Measurements from ENCODE around the gene TAF11L6. TPM values are rescaled to one million over a fixed set of nuclear protein-coding genes. Genes with fewer than 3 reads are reported as not detected.
A peak's percentile ranks its signal among the peaks of the same experiment; 100 is the strongest.
"Not testable (repeated sequence)": the region's sequence is repeated elsewhere in the genome, so short reads cannot be mapped to it uniquely, and the experiment has no call there.

TAF11L6 gene
- total RNA-seq, 4 donors from 2014 or later: not detected

DNA sequence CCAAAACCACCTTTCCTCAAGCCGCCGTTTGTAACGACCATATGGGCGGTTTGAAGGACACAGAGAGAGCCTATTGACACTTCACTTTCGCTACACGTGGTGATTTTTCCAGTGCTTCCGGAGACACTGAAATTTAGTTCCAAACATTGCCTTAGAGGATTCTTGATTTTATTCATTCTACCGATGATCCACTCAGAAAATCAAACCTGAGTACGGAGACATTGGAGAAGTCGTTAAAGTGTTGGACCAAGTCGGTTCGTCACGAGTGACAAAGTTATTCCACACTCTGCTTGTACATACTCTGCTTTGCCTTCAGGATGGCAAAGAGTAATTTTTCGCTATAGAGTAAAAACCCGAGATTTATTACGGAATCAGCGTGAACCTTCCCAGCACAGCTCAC, 2.0 kb upstream of the TAF11L6 start:
- 90 to 92% methylated on average over 13 to 17 of the region's 17 CpGs for WGBS, 2 donors (ENCODE audit: low coverage in 1 of 2)
- peak; percentile 15 for DNase-seq
- H3K4me3 ChIP-seq; intact Hi-C loops (cut with DNase I; ENCODE audit: low total_unique reads); H3K27me3 ChIP-seq; H3K27ac ChIP-seq; H3K9me3 ChIP-seq; H3K4me1 ChIP-seq; H3K36me3 ChIP-seq; in situ Hi-C loops (cut with MboI; ENCODE audit: low pct_ligation_motif_present in 1 of 4, low pct_unique_long_range_greater_than_20kb in 1 of 4, low sequenced_read_pairs in 3 of 4): not testable (repeated sequence)

Small RNA genes lying within 50 kb of the gene (small RNA-seq; reads per million reads assigned to genes)
- gene AC106774.3: 0 reads per million in 4 donors

Other genes with a start within 250 kb of the TAF11L6 start
- not detected for gene TAF11L2, start 30.4 kb upstream of the TAF11L6 start, total RNA-seq
- not detected for gene TAF11L3, start 10.3 kb upstream of the TAF11L6 start, total RNA-seq
- not detected for gene TAF11L4, start 6.9 kb upstream of the TAF11L6 start, total RNA-seq
- not detected for gene TAF11L5, start 3.4 kb upstream of the TAF11L6 start, total RNA-seq
- not detected for gene TAF11L7, start 57.1 kb downstream of the TAF11L6 start, total RNA-seq
- not detected for gene TAF11L8, start 62.3 kb downstream of the TAF11L6 start, total RNA-seq
- not detected for gene TAF11L9, start 65.7 kb downstream of the TAF11L6 start, total RNA-seq
- not detected for gene TAF11L10, start 69.2 kb downstream of the TAF11L6 start, total RNA-seq
- not detected for gene TAF11L11, start 75.5 kb downstream of the TAF11L6 start, total RNA-seq
- not detected for gene TAF11L12, start 81.7 kb downstream of the TAF11L6 start, total RNA-seq
- gene TAF11L13, start 103.4 kb downstream of the TAF11L6 start, total RNA-seq: not detected
- not detected for gene TAF11L14, start 105.8 kb downstream of the TAF11L6 start, total RNA-seq

Data from transverse colon (tissue), 4 donors.